ENCODE data around the gene GRSF1. TPM values are rescaled to one million over a fixed set of nuclear protein-coding genes. Genes with fewer than 3 reads are reported as not detected.
A peak's percentile ranks its signal among the peaks of the same experiment; 100 is the strongest.

The GRSF1 gene
- total and polyA plus RNA-seq, 4 experiments from 2014 or later = 47.0 to 96.0 (median 64.3) TPM

GRCh38 chr4:70868778-70869177, 29.1 kb upstream of the GRSF1 start:
- Histone ChIP-seq H3K4me3 (ENCODE audit: low read length in 2 of 2) (no peak overlapping the region), H3K4me1 (ENCODE audit: insufficient read depth, low read length) (no peaks in the 10 kb centered on the region), H3K36me3 (ENCODE audit: insufficient read depth, low read length) (no peaks in the 10 kb centered on the region), H3K27me3 (ENCODE audit: insufficient read depth, low read length) (no peaks in the 10 kb centered on the region), H3K27ac (ENCODE audit: low read depth, low read length) (no peak overlapping the region), H3K9me3 (ENCODE audit: control insufficient read depth in 1 of 2, low read length in 2 of 2) (no peaks in the 10 kb centered on the region)
- Mint-ChIP-seq H3K27ac (no peak overlapping the region), H3K36me3 (no peaks in the 10 kb centered on the region), H3K4me3 (no peak overlapping the region), H3K27me3 (peaks cover 2 to 6% of the 10 kb centered on the region in 2 donors), H3K9me3 (no peaks in the 10 kb centered on the region), H3K4me1 (peaks cover 0 to under 1% (median 0%) of the 10 kb centered on the region in 4 donors)
- CTCF ChIA-PET (ENCODE audit: partially characterized antibody) = no interaction called here
- POLR2A ChIA-PET (ENCODE audit: partially characterized antibody) = no interaction called here
- intact Hi-C loops (cut with micrococcal nuclease) = no loop called here
- DNase-seq = no peak

DNA sequence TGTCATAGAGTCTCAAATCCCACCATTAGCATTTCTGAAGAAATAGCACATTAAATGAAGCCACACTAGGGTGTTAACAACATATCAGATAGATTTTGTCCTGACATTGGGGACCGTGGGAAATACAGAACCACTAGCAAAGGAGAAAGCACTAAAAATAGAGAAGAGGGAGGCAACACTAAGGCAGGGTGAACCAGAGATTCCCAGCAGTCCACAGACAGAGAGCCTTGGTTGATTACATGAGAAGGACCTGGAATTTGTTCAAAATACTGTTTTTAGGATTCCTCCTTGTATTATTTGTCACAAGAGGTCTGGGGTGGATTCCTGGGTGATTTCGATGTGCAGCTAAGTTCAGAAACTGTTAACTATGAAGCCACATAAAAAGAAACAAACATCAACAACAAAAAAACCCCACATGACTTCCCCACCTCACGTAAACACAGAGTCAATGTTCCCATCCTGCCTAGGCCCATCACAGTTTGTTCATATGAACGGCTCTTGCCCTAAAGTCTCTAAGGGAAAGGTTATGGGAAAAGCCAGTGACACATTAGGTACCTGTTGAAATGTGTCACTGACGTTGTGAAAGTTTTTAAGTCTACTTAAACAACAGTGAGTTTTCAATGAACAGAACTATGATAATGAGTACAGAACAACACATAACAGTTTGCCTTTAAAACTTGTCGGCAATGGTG, 23.6 kb upstream of the GRSF1 start:
- ChIA-PET POLR2A (ENCODE audit: partially characterized antibody) (no interaction called here), CTCF (ENCODE audit: partially characterized antibody) (interaction anchor here (1.0 kb wide), 1 partner anchor 127 kb away, joined by 4 read pairs; no protein-coding TSS in a partner anchor)
- Histone ChIP-seq H3K36me3 (ENCODE audit: insufficient read depth, low read length) (no peaks in the 10 kb centered on the region), H3K4me3 (ENCODE audit: low read length in 2 of 2) (no peak overlapping the region), H3K9me3 (ENCODE audit: control insufficient read depth in 1 of 2, low read length in 2 of 2) (no peaks in the 10 kb centered on the region), H3K4me1 (ENCODE audit: insufficient read depth, low read length) (peaks cover 5% of the 10 kb centered on the region), H3K27me3 (ENCODE audit: insufficient read depth, low read length) (no peaks in the 10 kb centered on the region), H3K27ac (ENCODE audit: low read depth, low read length) (no peak overlapping the region)
- Mint-ChIP-seq H3K9me3 (no peaks in the 10 kb centered on the region), H3K27ac (peak overlapping the region in 2 of 7 donors; percentile 5 to 48), H3K4me1 (peaks cover 3 to 11% (median 7%) of the 10 kb centered on the region in 4 donors), H3K4me3 (peak overlapping the region in 1 of 8 donors; percentile 62), H3K36me3 (no peaks in the 10 kb centered on the region), H3K27me3 (no peaks in the 10 kb centered on the region)
- no peak for DNase-seq
- intact Hi-C loops (cut with micrococcal nuclease) = no loop called here

DNA sequence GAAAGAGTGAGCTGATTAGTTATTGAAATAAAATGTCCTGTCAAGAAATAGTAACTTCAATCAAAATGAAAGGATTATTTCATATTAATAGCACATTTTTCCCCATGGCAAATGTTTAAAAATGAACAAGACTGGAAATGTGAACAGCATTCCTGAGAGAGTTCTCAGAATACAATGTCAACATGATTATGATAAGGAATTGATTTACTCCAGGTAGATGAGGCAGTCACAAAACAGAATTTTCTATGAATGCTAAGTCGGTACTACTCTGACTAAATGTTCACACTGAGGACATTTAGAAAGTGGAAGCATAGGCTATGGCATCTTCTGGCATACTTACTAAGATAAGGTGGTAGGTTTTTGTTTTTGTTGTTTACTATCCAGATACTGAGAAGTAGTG, 19.4 kb upstream of the GRSF1 start:
- Mint-ChIP-seq H3K4me3 (no peak overlapping the region), H3K4me1 (peaks cover 3 to 11% (median 7%) of the 10 kb centered on the region in 4 donors), H3K27me3 (no peaks in the 10 kb centered on the region), H3K27ac (peak overlapping the region in 1 of 7 donors; percentile 25), H3K9me3 (no peaks in the 10 kb centered on the region), H3K36me3 (peaks cover 0 to 4% of the 10 kb centered on the region in 2 donors)
- Histone ChIP-seq H3K4me1 (ENCODE audit: insufficient read depth, low read length) (peaks cover 5% of the 10 kb centered on the region), H3K4me3 (ENCODE audit: low read length in 2 of 2) (no peak overlapping the region), H3K36me3 (ENCODE audit: insufficient read depth, low read length) (no peaks in the 10 kb centered on the region), H3K27me3 (ENCODE audit: insufficient read depth, low read length) (no peaks in the 10 kb centered on the region), H3K27ac (ENCODE audit: low read depth, low read length) (no peak overlapping the region), H3K9me3 (ENCODE audit: control insufficient read depth in 1 of 2, low read length in 2 of 2) (no peaks in the 10 kb centered on the region)
- CTCF ChIA-PET (ENCODE audit: partially characterized antibody) = no interaction called here
- no peak for DNase-seq
- POLR2A ChIA-PET (ENCODE audit: partially characterized antibody) = no interaction called here
- intact Hi-C loops (cut with micrococcal nuclease) = no loop called here

DNA sequence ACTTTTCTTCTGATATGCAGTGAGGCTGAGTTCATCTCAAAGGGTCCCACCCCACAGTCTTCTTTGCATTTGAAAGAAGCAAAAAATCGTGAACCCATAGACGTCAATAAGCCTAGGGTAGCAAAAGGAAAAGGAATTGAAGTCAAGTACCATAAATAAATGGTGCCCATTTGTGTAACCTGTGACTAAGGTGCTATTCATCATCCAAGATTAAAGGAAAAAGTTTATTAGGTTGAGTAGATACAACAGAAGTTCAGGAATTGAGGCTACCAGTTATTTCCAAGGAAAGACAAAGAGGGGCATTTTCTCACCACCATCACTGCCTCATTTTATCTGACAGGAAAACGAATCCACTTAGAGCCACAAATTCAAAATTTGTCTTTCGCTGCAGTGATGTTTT, 18.8 kb upstream of the GRSF1 start:
- DNase-seq = no peak

GRCh38 chr4:70855464-70855863, 15.8 kb upstream of the GRSF1 start:
- peaks cover 0 to 4% of the 10 kb centered on the region in 2 donors for H3K36me3 Mint-ChIP-seq
- DNase-seq = no peak
- no peak overlapping the region for H3K27ac Mint-ChIP-seq
- Histone ChIP-seq H3K4me1 (ENCODE audit: insufficient read depth, low read length) (no peaks in the 10 kb centered on the region), H3K27me3 (ENCODE audit: insufficient read depth, low read length) (no peaks in the 10 kb centered on the region), H3K27ac (ENCODE audit: low read depth, low read length) (no peak overlapping the region), H3K9me3 (ENCODE audit: control insufficient read depth in 1 of 2, low read length in 2 of 2) (no peaks in the 10 kb centered on the region), H3K4me3 (ENCODE audit: low read length in 2 of 2) (no peak overlapping the region), H3K36me3 (ENCODE audit: insufficient read depth, low read length) (no peaks in the 10 kb centered on the region)
- H3K4me3 Mint-ChIP-seq = no peak overlapping the region
- ChIA-PET POLR2A (ENCODE audit: partially characterized antibody) (no interaction called here), CTCF (ENCODE audit: partially characterized antibody) (no interaction called here)
- H3K4me1 Mint-ChIP-seq = no peaks in the 10 kb centered on the region
- no peaks in the 10 kb centered on the region for H3K27me3 Mint-ChIP-seq
- H3K9me3 Mint-ChIP-seq = peaks cover 0 to 1% (median 0%) of the 10 kb centered on the region in 8 donors
- intact Hi-C loops (cut with micrococcal nuclease) = no loop called here

More for the DNA sequence above, 18.8 kb upstream of the GRSF1 start:
- CTCF ChIA-PET (ENCODE audit: partially characterized antibody) = no interaction called here
- Mint-ChIP-seq H3K27ac (no peak overlapping the region), H3K4me3 (no peak overlapping the region), H3K36me3 (peaks cover 0 to 4% of the 10 kb centered on the region in 2 donors), H3K9me3 (no peaks in the 10 kb centered on the region), H3K4me1 (peaks cover 3 to 7% (median 6%) of the 10 kb centered on the region in 4 donors), H3K27me3 (no peaks in the 10 kb centered on the region)
- no peaks in the 10 kb centered on the region for H3K27me3 ChIP-seq (ENCODE audit: insufficient read depth, low read length)
- H3K4me3 ChIP-seq (ENCODE audit: low read length in 2 of 2) = no peak overlapping the region
- intact Hi-C loops (cut with micrococcal nuclease) = no loop called here
- POLR2A ChIA-PET (ENCODE audit: partially characterized antibody) = no interaction called here
- H3K36me3 ChIP-seq (ENCODE audit: insufficient read depth, low read length) = no peaks in the 10 kb centered on the region
- peaks cover 5% of the 10 kb centered on the region for H3K4me1 ChIP-seq (ENCODE audit: insufficient read depth, low read length)
- H3K9me3 ChIP-seq (ENCODE audit: control insufficient read depth in 1 of 2, low read length in 2 of 2) = no peaks in the 10 kb centered on the region
- no peak overlapping the region for H3K27ac ChIP-seq (ENCODE audit: low read depth, low read length)

DNA sequence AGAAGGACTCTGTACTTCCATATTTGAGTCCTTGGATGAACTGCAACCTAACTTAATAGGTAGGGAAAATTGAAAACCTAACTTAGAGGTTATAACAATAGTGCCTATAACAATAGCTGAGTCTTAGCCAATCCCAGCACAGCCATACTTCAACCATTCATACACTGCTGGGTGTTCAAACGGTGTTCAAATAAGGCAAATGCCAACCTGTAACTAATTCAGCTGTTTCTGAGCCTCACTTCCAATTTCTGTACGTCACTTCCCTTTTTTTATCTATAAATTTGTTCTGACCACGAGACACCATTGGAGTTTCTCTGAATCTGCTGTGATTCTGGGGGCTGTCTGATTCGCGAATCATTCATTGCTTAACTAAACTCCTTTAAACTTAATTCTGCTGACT, 9.6 kb upstream of the GRSF1 start:
- Mint-ChIP-seq H3K9me3 (peaks cover 0 to 1% (median 0%) of the 10 kb centered on the region in 8 donors), H3K27ac (no peak overlapping the region), H3K36me3 (no peaks in the 10 kb centered on the region), H3K4me1 (no peaks in the 10 kb centered on the region), H3K27me3 (no peaks in the 10 kb centered on the region), H3K4me3 (no peak overlapping the region)
- no peaks in the 10 kb centered on the region for H3K36me3 ChIP-seq (ENCODE audit: insufficient read depth, low read length)
- ChIA-PET CTCF (ENCODE audit: partially characterized antibody) (no interaction called here), POLR2A (ENCODE audit: partially characterized antibody) (interaction anchor here (1.1 kb wide), 1 partner anchor 11 kb away, joined by 4 read pairs; no protein-coding TSS in a partner anchor)
- H3K27me3 ChIP-seq (ENCODE audit: insufficient read depth, low read length) = no peaks in the 10 kb centered on the region
- no peak overlapping the region for H3K27ac ChIP-seq (ENCODE audit: low read depth, low read length)
- DNase-seq = no peak
- intact Hi-C loops (cut with micrococcal nuclease) = no loop called here
- H3K4me1 ChIP-seq (ENCODE audit: insufficient read depth, low read length) = no peaks in the 10 kb centered on the region
- H3K4me3 ChIP-seq (ENCODE audit: low read length in 2 of 2) = no peak overlapping the region
- H3K9me3 ChIP-seq (ENCODE audit: control insufficient read depth in 1 of 2, low read length in 2 of 2) = no peaks in the 10 kb centered on the region

- no peaks in the 10 kb centered on the region for H3K27me3 Mint-ChIP-seq
- no peak overlapping the region for H3K27ac ChIP-seq (ENCODE audit: low read depth, low read length)
- H3K9me3 Mint-ChIP-seq = no peaks in the 10 kb centered on the region
- ChIA-PET CTCF (ENCODE audit: partially characterized antibody) (no interaction called here), POLR2A (ENCODE audit: partially characterized antibody) (interaction anchor here (0.7 kb wide), 1 partner anchor 1666 kb away, joined by 3 read pairs; no protein-coding TSS in a partner anchor)
- no peaks in the 10 kb centered on the region for H3K9me3 ChIP-seq (ENCODE audit: control insufficient read depth in 1 of 2, low read length in 2 of 2)
- H3K4me3 ChIP-seq (ENCODE audit: low read length in 2 of 2) = no peak overlapping the region
- no peaks in the 10 kb centered on the region for H3K36me3 ChIP-seq (ENCODE audit: insufficient read depth, low read length)
- no peak for DNase-seq
- no peaks in the 10 kb centered on the region for H3K4me1 ChIP-seq (ENCODE audit: insufficient read depth, low read length)
- no peaks in the 10 kb centered on the region for H3K27me3 ChIP-seq (ENCODE audit: insufficient read depth, low read length)
- no peaks in the 10 kb centered on the region for H3K36me3 Mint-ChIP-seq
- H3K4me3 Mint-ChIP-seq = peak overlapping the region in 1 of 8 donors; percentile 45
- H3K4me1 Mint-ChIP-seq = peaks cover 0 to 6% (median 3%) of the 10 kb centered on the region in 4 donors
- peak overlapping the region in 1 of 7 donors; percentile 75 for H3K27ac Mint-ChIP-seq
- intact Hi-C loops (cut with micrococcal nuclease) = no loop called here
These were observed 4.5 kb upstream of the GRSF1 start for GRCh38 chr4:70844180-70844579.

Data from CD4-positive, alpha-beta memory T cell (primary cell).